Heart right ventricle (tissue), 16 donors: ENCODE results near the gene LTB4R. TPM values are rescaled to one million over a fixed set of nuclear protein-coding genes. Genes with fewer than 3 reads are reported as not detected.

Source experiments
- ATAC-seq, 8 donors: fragments of 200-7000 bp; cut with Tn5 transposase; one replicate each; pipeline ENCODE4 v1.9.1; 2020; ENCODE audit warnings: mild to moderate bottlenecking in 8 of 8, moderate library complexity in 8 of 8, moderate number of reproducible peaks in 1 of 8
- DNase-seq, 2 donors: peaks; one replicate each; pipeline ENCODE4 v3.0.0-alpha.2; 2020
- H3K27ac ChIP-seq, 10 donors: fragments of 200-600 bp; sonication (generic) in 2 of 10; one replicate each; pipeline versions ENCODE4 v1.5.0 to v1.8.0; 2020 to 2022; ENCODE audit warnings: mild to moderate bottlenecking in 3 of 10
- H3K27me3 ChIP-seq, 7 donors: fragments of 200-600 bp; one replicate each; pipeline ENCODE4 v1.8.0; 2021 to 2022; ENCODE audit warnings: mild to moderate bottlenecking in 2 of 7
- H3K36me3 ChIP-seq, 9 donors: fragments of 200-600 bp; sonication (generic) in 1 of 9; one replicate each; pipeline versions ENCODE4 v1.5.0 to v1.8.0; 2020 to 2022; ENCODE audit warnings: mild to moderate bottlenecking in 2 of 9
- H3K4me1 ChIP-seq, 9 donors: fragments of 200-600 bp; sonication (generic) in 1 of 9; one replicate each; pipeline versions ENCODE4 v1.5.0 to v1.8.0; 2020 to 2022; ENCODE audit warnings: mild to moderate bottlenecking in 4 of 9
- H3K4me3 ChIP-seq, 10 donors: fragments of 200-600 bp; sonication (generic) in 2 of 10; one replicate each; pipeline versions ENCODE4 v1.5.0 to v1.8.0; 2020 to 2022; ENCODE audit warnings: mild to moderate bottlenecking in 7 of 10, moderate library complexity in 2 of 10
- H3K9me3 ChIP-seq, 11 donors: fragments of 200-600 bp in 10 of 11; sonication (generic) in 2 of 11; one replicate each; pipeline versions ENCODE4 v1.5.0 to v1.8.0; 2013 to 2022; ENCODE audit warnings: mild to moderate bottlenecking in 2 of 11, control low read depth in 1 of 11, moderate library complexity in 1 of 11
- WGBS, 2 donors: extraction: QIAGEN DNeasy Blood & Tissue Kit; methylation state at CpG; one replicate each; pipeline ENCODE4 v1.1.7; 2013; ENCODE audit warnings: inconsistent platforms in 1 of 2; 5-methylcytosine and 5-hydroxymethylcytosine counted together
- intact Hi-C, 10 donors: fragments of 100-400 bp; cut with DNase I; formaldehyde crosslinking; loops; one replicate each; pipeline versions ENCODE4 v1.11.1 to v1.14.2; 2022
- polyA plus RNA-seq, 2 donors: library from polyadenylated mRNA; stranded (reverse); fragments of 200-250 nt; gene quantifications; one replicate each; pipeline ENCODE4 v1.2.3, GENCODE V29; 2013
- total RNA-seq, 10 donors: library from RNA; stranded (reverse); fragmentation: NEBNext Ultra II Directional in 3 of 10; extraction: Animal tissue kit (Norgen Biotek cat#: 25700) in 3 of 10; gene quantifications; one replicate each; pipeline versions ENCODE4 v1.2.1 to v1.2.4, GENCODE V29; 2021 to 2023
- TF ChIP-seq, protein P1 (sequence below), 9 donors: fragments of 200-600 bp; sonication (generic) in 2 of 9; IDR thresholded peaks; one replicate each; pipeline versions ENCODE4 v1.5.0 to v1.8.0; 2021 to 2022; ENCODE audit warnings: antibody characterized with exemption in 9 of 9, mild to moderate bottlenecking in 5 of 9, moderate library complexity in 1 of 9
- donor health status: Arrhythmogenic right ventricular cardiomyopathy.
- donor health status: ischemic (EF 13 %, LVEDD 7.1; RV severe dilation, severe dysfunction).
- donor health status: healthy with polysubstance abuse.
- donor health status: DM: no; HTN: yes; CAD: no.
- donor health status: DM: no; HTN: no; CAD: no.
- donor health status: ischemic (EF 25% LVEDD 6.9; RV normal size, moderate dysfunction).
- donor health status: ischemic (EF 25% LVEDD 5.7; RV mildly dilated, moderate dysfunction).
- donor health status: healthy.
- donor health status: DM: yes; HTN: yes; CAD: no.
- donor health status: Ischemic cardiomyopathy.
- donor health status: ischemic (EF 35%, LVEDD 5.7; RV mildly dilated, moderate dysfunction).
- donor health status: nonischemic (EF 11% LVEDD 7.7; RV severe dilation, severe dysfunction).
- donor health status: DM: yes; HTN: yes; CAD: no.
- donor health status: PGD.
- donor health status: ischemic (EF 29% LVEDD 5.4; RV normal size, mild dysfunction).
- donor health status: nonischemic (EF 23%, LVEDD 6.1; RV moderate dilation, normal function).

LTB4R gene
- total and polyA plus RNA-seq, 12 donors, result 0.76 to 3.7 (median 2.0) TPM

DNA sequence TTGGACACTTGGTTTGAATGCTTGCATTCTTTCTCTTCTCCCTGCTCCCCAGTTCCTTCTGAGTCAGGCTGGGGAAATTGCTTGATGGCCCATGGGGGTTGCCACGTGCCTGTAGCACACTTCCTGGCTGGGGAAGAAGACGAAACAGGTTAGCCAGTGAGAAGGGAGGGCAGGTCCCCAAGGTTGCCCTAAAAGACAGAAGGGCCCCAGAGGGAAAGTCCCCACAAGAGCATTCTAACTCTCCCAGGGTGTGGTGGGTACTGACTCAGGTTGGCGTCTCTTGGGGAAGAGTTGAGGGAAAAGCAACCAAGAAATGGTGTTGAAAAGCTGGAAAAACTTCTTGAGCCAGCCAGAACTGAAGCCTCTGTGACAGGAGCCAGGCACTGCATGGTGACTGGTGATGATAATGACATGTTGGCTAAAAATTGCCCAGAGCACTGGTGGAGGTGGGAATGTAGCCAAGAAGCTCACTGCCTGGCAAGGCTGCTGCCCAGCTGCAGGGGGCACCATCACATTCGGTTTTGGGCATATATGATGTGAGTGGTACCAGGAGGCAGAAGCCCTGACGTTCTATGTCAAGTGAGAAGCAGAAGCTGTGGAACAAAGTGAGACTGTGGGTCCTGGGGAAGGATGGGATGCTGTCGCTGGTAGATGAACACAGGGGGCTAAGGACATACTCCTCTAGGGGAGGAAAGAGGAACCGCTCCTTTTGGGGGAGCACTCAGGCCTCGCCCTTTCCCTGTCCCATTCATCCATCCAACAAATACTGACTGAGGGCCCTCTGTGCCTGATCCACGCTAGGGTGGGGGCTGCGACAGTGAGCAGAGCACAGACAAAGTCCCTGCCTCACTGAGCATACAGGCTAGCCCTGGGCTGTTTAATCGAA, 31.8 kb upstream of the LTB4R start:
- H3K36me3 ChIP-seq, result no peaks in the 10 kb centered on the region
- no peaks in the 10 kb centered on the region for H3K27me3 ChIP-seq
- peak; percentile 55 to 90 (median 82) for ATAC-seq
- no peak overlapping the region for H3K4me3 ChIP-seq
- intact Hi-C loops, result no loop called here
- no peaks in the 10 kb centered on the region for H3K9me3 ChIP-seq
- H3K27ac ChIP-seq, result peak overlapping the region in 8 of 10 donors; percentile 4 to 77 (median 64)
- 60 to 67% methylated on average over 11 of the region's 11 CpGs for WGBS, 2 donors
- H3K4me1 ChIP-seq, result peaks cover 0 to 83% (median 15%) of the 10 kb centered on the region in 9 donors
- TF ChIP-seq, protein P1, sequence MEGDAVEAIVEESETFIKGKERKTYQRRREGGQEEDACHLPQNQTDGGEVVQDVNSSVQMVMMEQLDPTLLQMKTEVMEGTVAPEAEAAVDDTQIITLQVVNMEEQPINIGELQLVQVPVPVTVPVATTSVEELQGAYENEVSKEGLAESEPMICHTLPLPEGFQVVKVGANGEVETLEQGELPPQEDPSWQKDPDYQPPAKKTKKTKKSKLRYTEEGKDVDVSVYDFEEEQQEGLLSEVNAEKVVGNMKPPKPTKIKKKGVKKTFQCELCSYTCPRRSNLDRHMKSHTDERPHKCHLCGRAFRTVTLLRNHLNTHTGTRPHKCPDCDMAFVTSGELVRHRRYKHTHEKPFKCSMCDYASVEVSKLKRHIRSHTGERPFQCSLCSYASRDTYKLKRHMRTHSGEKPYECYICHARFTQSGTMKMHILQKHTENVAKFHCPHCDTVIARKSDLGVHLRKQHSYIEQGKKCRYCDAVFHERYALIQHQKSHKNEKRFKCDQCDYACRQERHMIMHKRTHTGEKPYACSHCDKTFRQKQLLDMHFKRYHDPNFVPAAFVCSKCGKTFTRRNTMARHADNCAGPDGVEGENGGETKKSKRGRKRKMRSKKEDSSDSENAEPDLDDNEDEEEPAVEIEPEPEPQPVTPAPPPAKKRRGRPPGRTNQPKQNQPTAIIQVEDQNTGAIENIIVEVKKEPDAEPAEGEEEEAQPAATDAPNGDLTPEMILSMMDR (IDR thresholded peaks at IDR 0.05), result peak in 8 of 9 donors; percentile 10 to 64 (median 48)
- DNase-seq, result peak; percentile 40 to 68

DNA sequence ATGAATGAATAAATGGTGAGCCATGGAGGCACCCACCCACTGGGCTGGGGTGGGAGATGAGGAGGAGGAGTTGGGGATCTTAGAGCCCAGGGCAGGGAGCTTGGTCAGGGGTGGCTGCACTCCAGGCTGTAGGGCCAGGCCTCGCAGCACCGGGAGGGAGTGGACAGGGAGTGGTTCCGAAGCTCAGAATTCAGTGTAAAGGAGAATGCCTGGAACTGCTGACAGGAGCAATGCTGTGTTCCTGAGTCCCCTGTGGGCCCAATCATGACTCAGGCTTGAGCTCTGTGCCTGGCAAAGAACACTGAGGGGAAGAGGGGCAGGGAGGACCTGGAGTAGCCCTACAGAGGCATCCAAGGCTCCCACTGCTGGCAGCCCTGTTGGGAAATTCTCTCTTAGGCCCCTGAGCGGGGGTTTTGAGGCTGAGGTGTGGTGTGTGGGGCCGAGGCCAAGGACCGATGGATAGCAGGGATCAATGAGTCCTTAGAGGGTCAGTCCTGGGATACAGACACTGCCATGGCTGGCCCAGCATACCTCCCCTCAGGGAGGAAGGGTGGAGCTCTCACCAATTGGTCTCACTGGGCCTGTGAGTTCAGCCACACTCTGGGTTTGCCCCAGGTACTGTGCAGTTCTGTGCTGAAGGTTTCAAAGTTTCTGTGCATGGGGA, 30.4 kb upstream of the LTB4R start:
- TF ChIP-seq, protein P1 (IDR thresholded peaks at IDR 0.05), result no peak
- Histone ChIP-seq H3K27ac (peak overlapping the region in 6 of 10 donors; percentile 10 to 72 (median 30)), H3K36me3 (no peaks in the 10 kb centered on the region), H3K4me3 (no peak overlapping the region), H3K4me1 (peaks cover 0 to 69% (median 15%) of the 10 kb centered on the region in 9 donors), H3K9me3 (no peaks in the 10 kb centered on the region), H3K27me3 (no peaks in the 10 kb centered on the region)
- DNase-seq (no peak), ATAC-seq (peak in 5 of 8 donors; percentile 27 to 60 (median 42))
- intact Hi-C loops, result no loop called here
- 65 to 74% methylated on average over 6 of the region's 6 CpGs for WGBS, 2 donors

DNA sequence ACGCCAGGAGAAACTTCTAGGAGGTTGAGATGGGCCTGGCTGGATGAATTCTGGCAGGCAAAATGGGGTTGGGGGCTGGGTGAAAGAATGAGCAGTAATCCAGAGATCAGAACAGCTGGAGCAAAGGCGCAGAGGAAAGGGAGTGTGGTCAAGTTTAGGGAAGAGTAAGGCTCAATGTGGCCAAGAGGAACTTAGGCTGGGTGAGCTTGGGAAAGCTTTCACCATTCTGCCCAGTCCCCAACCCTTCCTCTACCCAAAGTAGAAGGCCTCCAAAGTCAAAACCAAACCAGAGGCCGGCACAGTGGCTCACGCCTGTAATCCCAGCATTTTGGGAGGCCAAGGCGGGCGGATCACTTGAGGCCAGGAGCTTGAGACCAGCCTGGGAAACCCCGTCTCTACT, 29.7 kb upstream of the LTB4R start:
- intact Hi-C loops, result no loop called here
- TF ChIP-seq, protein P1 (IDR thresholded peaks at IDR 0.05), result no peak
- Histone ChIP-seq H3K27ac (peak overlapping the region in 1 of 10 donors; percentile 72), H3K4me1 (peaks cover 0 to 62% (median 15%) of the 10 kb centered on the region in 9 donors), H3K4me3 (no peak overlapping the region), H3K27me3 (no peaks in the 10 kb centered on the region), H3K9me3 (no peaks in the 10 kb centered on the region), H3K36me3 (no peaks in the 10 kb centered on the region)
- DNase-seq, result no peak
- ATAC-seq, result no peak
- WGBS, 2 donors, result 93 to 95% methylated on average over 7 of the region's 7 CpGs

DNA sequence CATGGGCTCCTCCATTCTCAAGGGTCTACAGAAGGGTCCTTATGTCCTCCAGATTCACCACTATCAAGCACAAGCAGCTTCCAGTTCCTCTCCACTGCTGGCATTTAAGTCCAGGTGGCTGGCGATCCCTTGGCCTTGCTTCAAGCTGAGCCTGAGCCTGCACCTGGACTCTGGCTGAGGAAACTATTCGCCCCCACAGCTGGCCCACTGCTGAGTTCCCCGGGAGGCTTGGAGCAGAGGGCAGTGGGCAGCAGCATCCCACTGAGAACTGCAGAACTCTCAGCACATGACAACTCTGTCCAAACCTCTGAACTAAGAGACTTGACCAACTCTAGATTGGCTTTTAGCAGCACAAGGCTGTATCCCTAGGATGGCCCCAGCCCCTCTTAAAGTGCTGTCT, 28.6 kb upstream of the LTB4R start:
- H3K27ac ChIP-seq, result peak overlapping the region in 1 of 10 donors; percentile 72

More for the DNA sequence above, 28.6 kb upstream of the LTB4R start:
- ATAC-seq (no peak), DNase-seq (no peak)
- intact Hi-C loops, result no loop called here
- H3K36me3 ChIP-seq, result no peaks in the 10 kb centered on the region
- H3K4me3 ChIP-seq, result no peak overlapping the region
- TF ChIP-seq, protein P1 (IDR thresholded peaks at IDR 0.05), result no peak
- H3K27me3 ChIP-seq, result no peaks in the 10 kb centered on the region
- H3K4me1 ChIP-seq, result peaks cover 0 to 51% (median 15%) of the 10 kb centered on the region in 9 donors
- WGBS, 2 donors, result 86 to 87% methylated on average over 3 of the region's 3 CpGs
- H3K9me3 ChIP-seq, result no peaks in the 10 kb centered on the region
